Keratinocyte (primary cell): ENCODE data around the gene PAX5.

Experiments used
- EZH2 ChIP-seq: IDR thresholded peaks from one replicate; pipeline ENCODE4 v1.6.1; 2012; ENCODE audit warnings: inconsistent platforms, mild to moderate bottlenecking, low read length, moderate library complexity
- TF ChIP-seq, protein P1 (sequence below), 3 experiments: IDR thresholded peaks in 1 of 3; conservative IDR thresholded peaks in 1 of 3; optimal IDR thresholded peaks in 1 of 3; 2 replicates in 2 of 3; 3 replicates in 1 of 3; pipeline versions ENCODE3 to v1.5.1; 2011; ENCODE audit warnings: low read length in 3 of 3, mild to moderate bottlenecking in 3 of 3, moderate library complexity in 2 of 3, control low read depth in 1 of 3, inconsistent platforms in 1 of 3; ENCODE audit not compliant: insufficient read depth in 2 of 3; ENCODE audit errors: extremely low read depth in 1 of 3

DNA sequence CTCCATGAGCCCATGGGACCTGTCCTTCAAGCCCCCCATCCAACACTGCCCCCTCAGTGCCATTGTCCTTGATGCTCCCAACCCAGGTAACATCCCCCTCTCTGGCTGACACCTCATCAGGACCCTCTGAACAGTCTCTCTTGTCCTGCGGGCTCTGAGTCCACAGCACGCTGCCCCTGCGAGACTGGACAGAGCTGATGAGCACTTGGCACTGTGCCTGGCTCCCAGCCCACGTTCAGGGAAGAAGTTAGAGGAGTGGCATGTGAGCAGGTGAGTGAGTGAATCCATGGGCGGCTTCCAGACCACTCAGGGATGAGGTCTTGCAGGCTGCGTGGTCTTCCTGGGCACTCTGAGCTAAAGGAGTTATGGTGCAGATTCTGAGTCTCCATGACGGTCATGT is 70.7 kb downstream of the PAX5 start:
- TF ChIP-seq, protein P1, sequence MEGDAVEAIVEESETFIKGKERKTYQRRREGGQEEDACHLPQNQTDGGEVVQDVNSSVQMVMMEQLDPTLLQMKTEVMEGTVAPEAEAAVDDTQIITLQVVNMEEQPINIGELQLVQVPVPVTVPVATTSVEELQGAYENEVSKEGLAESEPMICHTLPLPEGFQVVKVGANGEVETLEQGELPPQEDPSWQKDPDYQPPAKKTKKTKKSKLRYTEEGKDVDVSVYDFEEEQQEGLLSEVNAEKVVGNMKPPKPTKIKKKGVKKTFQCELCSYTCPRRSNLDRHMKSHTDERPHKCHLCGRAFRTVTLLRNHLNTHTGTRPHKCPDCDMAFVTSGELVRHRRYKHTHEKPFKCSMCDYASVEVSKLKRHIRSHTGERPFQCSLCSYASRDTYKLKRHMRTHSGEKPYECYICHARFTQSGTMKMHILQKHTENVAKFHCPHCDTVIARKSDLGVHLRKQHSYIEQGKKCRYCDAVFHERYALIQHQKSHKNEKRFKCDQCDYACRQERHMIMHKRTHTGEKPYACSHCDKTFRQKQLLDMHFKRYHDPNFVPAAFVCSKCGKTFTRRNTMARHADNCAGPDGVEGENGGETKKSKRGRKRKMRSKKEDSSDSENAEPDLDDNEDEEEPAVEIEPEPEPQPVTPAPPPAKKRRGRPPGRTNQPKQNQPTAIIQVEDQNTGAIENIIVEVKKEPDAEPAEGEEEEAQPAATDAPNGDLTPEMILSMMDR (optimal IDR thresholded peaks at IDR 0.05 in 1 of 3, IDR thresholded peaks at IDR 0.05 in 1 of 3, conservative IDR thresholded peaks at IDR 0.05 in 1 of 3; ENCODE audit: extremely low read depth in 1 of 3, insufficient read depth in 2 of 3, low read length in 3 of 3), result no peak
- TF ChIP-seq EZH2, result no peak
